Measurements from ENCODE around the gene FPGT. TPM values are rescaled to one million over a fixed set of nuclear protein-coding genes. Genes with fewer than 3 reads are reported as not detected.

FPGT gene
- total and polyA plus RNA-seq, 2 of the 13 experiments (the other 11 are each of a cell fraction or from before 2014, with no cell fraction given), result 4.3 to 9.8 TPM

- Histone ChIP-seq H3K27ac (ENCODE audit: extremely low read length, insufficient read depth, low read length) (peak overlapping the region; percentile 73), H3K9me3 (ENCODE audit: low read length) (no peaks in the 10 kb centered on the region), H4K20me1 (ENCODE audit: insufficient read depth, low read length) (no peaks in the 10 kb centered on the region), H2AFZ (ENCODE audit: low read length) (peak overlapping the region; percentile 95), H3K36me3 (replicated peaks in 1 of 2; ENCODE audit: control insufficient read depth in 1 of 2, insufficient read depth in 2 of 2, low read length in 2 of 2) (no peaks in the 10 kb centered on the region; a peak in 1 of 5 replicates), H3K4me1 (ENCODE audit: insufficient read depth, low read length) (peaks cover 15% of the 10 kb centered on the region), H3K4me2 (ENCODE audit: low read depth, low read length) (peak overlapping the region; percentile 75), H3K4me3 (replicated peaks in 1 of 3; ENCODE audit: insufficient read depth in 1 of 3, low read depth in 2 of 3, low read length in 3 of 3) (peak overlapping the region; percentile 55 to 85 (median 81)), H3K9ac (ENCODE audit: insufficient read depth, low read depth, low read length) (peak overlapping the region; percentile 83), H3K27me3 (ENCODE audit: control insufficient read depth in 1 of 2, insufficient read depth in 2 of 2, low read length in 2 of 2) (no peaks in the 10 kb centered on the region), H3K79me2 (ENCODE audit: insufficient read depth, low read length) (no peaks in the 10 kb centered on the region)
- intact Hi-C loops (cut with micrococcal nuclease; ENCODE audit: unreplicated experiment) (loop anchor here (5.0 kb wide), 1 partner anchor 535 kb away; the partner anchor contains the start of genes CRYZ and TYW3), in situ Hi-C loops (cut with HindIII; ENCODE audit: extremely low pct_ligation_motif_present, low pct_unique_long_range_greater_than_20kb) (no loop called here)
- no peak for FAIRE-seq
- no peak for TF ChIP-seq PAWR (CRISPR knock-in tag; IDR thresholded peaks at IDR 0.05; ENCODE audit: borderline replicate concordance)
- no peak for TF ChIP-seq ZNF768 (CRISPR knock-in tag; IDR thresholded peaks at IDR 0.05)
- 60% methylated on average over 5 of the region's 5 CpGs for WGBS (ENCODE audit: low lambda C conversion rate)
- no peak for ATAC-seq
- POLR2A ChIA-PET, result interaction anchor here (1.4 kb wide), 1 partner anchor 17 kb away, joined by 3 read pairs; no protein-coding TSS in a partner anchor
- CTCF ChIA-PET (ENCODE audit: low intra/inter-chr PET ratio, low total read pairs), result no interaction called here
- BruUV-seq (replicated peaks), result no TSS peak
- no peak for DNase-seq (ENCODE audit: low spot score)
Measured at GRCh38 chr1:74197255-74197654, 787 bp upstream of the FPGT start.

GRCh38 chr1:74199504-74199903 is 1.5 kb downstream of the FPGT start:
- Histone ChIP-seq H3K4me3 (replicated peaks in 1 of 3; ENCODE audit: insufficient read depth in 1 of 3, low read depth in 2 of 3, low read length in 3 of 3) (no peak overlapping the region; a peak in 1 of 6 replicates), H3K79me2 (ENCODE audit: insufficient read depth, low read length) (no peaks in the 10 kb centered on the region), H3K4me2 (ENCODE audit: low read depth, low read length) (peak overlapping the region; percentile 70), H3K4me1 (ENCODE audit: insufficient read depth, low read length) (peaks cover 15% of the 10 kb centered on the region), H3K27ac (ENCODE audit: extremely low read length, insufficient read depth, low read length) (no peak overlapping the region), H2AFZ (ENCODE audit: low read length) (no peak overlapping the region), H3K36me3 (replicated peaks in 1 of 2; ENCODE audit: control insufficient read depth in 1 of 2, insufficient read depth in 2 of 2, low read length in 2 of 2) (no peaks in the 10 kb centered on the region; a peak in 1 of 5 replicates), H4K20me1 (ENCODE audit: insufficient read depth, low read length) (no peaks in the 10 kb centered on the region), H3K9me3 (ENCODE audit: low read length) (no peaks in the 10 kb centered on the region), H3K9ac (ENCODE audit: insufficient read depth, low read depth, low read length) (no peak overlapping the region), H3K27me3 (ENCODE audit: control insufficient read depth in 1 of 2, insufficient read depth in 2 of 2, low read length in 2 of 2) (no peaks in the 10 kb centered on the region)
- ATAC-seq (no peak), DNase-seq (ENCODE audit: low spot score) (no peak), FAIRE-seq (no peak)
- intact Hi-C loops (cut with micrococcal nuclease; ENCODE audit: unreplicated experiment) (loop anchor here (5.0 kb wide), 1 partner anchor 533 kb away; the partner anchor contains the start of genes CRYZ and TYW3), in situ Hi-C loops (cut with HindIII; ENCODE audit: extremely low pct_ligation_motif_present, low pct_unique_long_range_greater_than_20kb) (no loop called here)
- WGBS (ENCODE audit: low lambda C conversion rate), result 95% methylated on average over 5 of the region's 5 CpGs
- no TSS peak for BruUV-seq (replicated peaks)
- ChIA-PET POLR2A (no interaction called here), CTCF (ENCODE audit: low intra/inter-chr PET ratio, low total read pairs) (no interaction called here)
- no peak for TF ChIP-seq ETV5 (CRISPR knock-in tag; IDR thresholded peaks at IDR 0.05; ENCODE audit: borderline replicate concordance)
- TF ChIP-seq ATF6 (CRISPR knock-in tag; conservative IDR thresholded peaks at IDR 0.05), result no peak
- no peak for TF ChIP-seq DNMT3B (CRISPR knock-in tag; conservative IDR thresholded peaks at IDR 0.05)
- TF ChIP-seq, protein P1, sequence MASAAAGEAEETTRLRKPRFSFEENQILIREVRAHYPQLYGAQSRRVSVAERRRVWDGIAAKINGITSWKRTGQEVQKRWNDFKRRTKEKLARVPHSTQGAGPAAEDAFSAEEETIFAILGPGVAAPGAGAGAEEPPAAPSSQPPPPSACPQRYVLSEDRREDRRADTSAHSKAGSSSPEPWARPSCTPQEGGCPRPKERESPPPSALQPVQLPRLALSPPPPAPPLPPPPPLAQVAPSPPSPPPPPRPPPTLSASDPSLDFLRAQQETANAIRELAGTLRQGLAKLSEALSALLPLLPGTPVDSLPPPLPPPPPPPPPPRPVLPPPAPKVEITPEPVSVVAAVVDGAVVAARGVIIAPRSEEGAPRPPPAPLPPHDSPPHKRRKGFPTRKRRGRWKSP (CRISPR knock-in tag; IDR thresholded peaks at IDR 0.05), result no peak
- TF ChIP-seq STAG1 (CRISPR knock-in tag; IDR thresholded peaks at IDR 0.05), result no peak
- TF ChIP-seq SRF (IDR thresholded peaks at IDR 0.05; ENCODE audit: low read depth, low read length), result no peak
- TF ChIP-seq ZNF205 (CRISPR knock-in tag; IDR thresholded peaks at IDR 0.05), result no peak
- TF ChIP-seq HNF1B (CRISPR knock-in tag; IDR thresholded peaks at IDR 0.05), result no peak
- TF ChIP-seq THYN1 (CRISPR knock-in tag; IDR thresholded peaks at IDR 0.05; ENCODE audit: borderline replicate concordance, low read depth), result no peak
- TF ChIP-seq SKI (IDR thresholded peaks at IDR 0.05; ENCODE audit: partially characterized antibody), result no peak
